DND-41 (cell line): ENCODE data around the gene VANGL2.

ENCODE experiments used
- ATAC-seq: fragments of 200-7000 bp; cut with Tn5 transposase; 3 replicates; pipeline ENCODE4 v1.9.1; 2021; ENCODE audit warnings: low read depth; ENCODE audit not compliant: insufficient read depth
- DNase-seq: peaks from one replicate; pipeline ENCODE4 v3.0.0-alpha.2; 2020
- H2AFZ ChIP-seq: 2 replicates; pipeline ENCODE4 v1.6.0; 2012; ENCODE audit warnings: low read depth, low read length
- H3K27ac ChIP-seq: 2 replicates; pipeline ENCODE4 v1.5.1; 2012; ENCODE audit warnings: low read length, inconsistent platforms
- H3K27me3 ChIP-seq: fragments of 200-600 bp; sonication (generic); 2 replicates; pipeline ENCODE4 v1.6.0; 2012; ENCODE audit warnings: low read length, mild to moderate bottlenecking, inconsistent platforms; ENCODE audit not compliant: insufficient read depth, poor library complexity
- H3K36me3 ChIP-seq: 2 replicates; pipeline ENCODE4 v1.5.1; 2012; ENCODE audit warnings: low read length, inconsistent platforms; ENCODE audit not compliant: insufficient read depth
- H3K4me1 ChIP-seq: 2 replicates; pipeline ENCODE4 v1.5.1; 2012; ENCODE audit warnings: mild to moderate bottlenecking, low read length; ENCODE audit not compliant: insufficient read depth
- H3K4me2 ChIP-seq: 2 replicates; pipeline ENCODE4 v1.6.0; 2012; ENCODE audit warnings: mild to moderate bottlenecking, moderate library complexity, low read length, inconsistent platforms; ENCODE audit not compliant: insufficient read depth
- H3K4me3 ChIP-seq, 2 experiments: fragments of 200-600 bp in 1 of 2; shearing (Covaris generic) in 1 of 2; 2 replicates each; pipeline ENCODE4 v1.5.1; 2012 to 2016; ENCODE audit warnings: inconsistent platforms in 2 of 2, low read length in 2 of 2, mild to moderate bottlenecking in 2 of 2, low read depth in 1 of 2, moderate library complexity in 1 of 2
- H3K79me2 ChIP-seq: 2 replicates; pipeline ENCODE4 v1.6.0; 2012; ENCODE audit warnings: low read length, inconsistent platforms; ENCODE audit not compliant: insufficient read depth
- H3K9ac ChIP-seq: 2 replicates; pipeline ENCODE4 v1.6.0; 2012; ENCODE audit warnings: low read depth, mild to moderate bottlenecking, inconsistent platforms, low read length, moderate library complexity
- H3K9me3 ChIP-seq: 2 replicates; pipeline ENCODE4 v1.5.1; 2012; ENCODE audit warnings: low read length, moderate library complexity, mild to moderate bottlenecking, inconsistent platforms; ENCODE audit not compliant: insufficient read depth, severe bottlenecking
- H4K20me1 ChIP-seq: 2 replicates; pipeline ENCODE4 v1.6.0; 2012; ENCODE audit warnings: low read length; ENCODE audit not compliant: insufficient read depth
- CTCF ChIP-seq: IDR thresholded peaks from 2 replicates; pipeline ENCODE4 v1.5.1; 2012; ENCODE audit warnings: borderline replicate concordance, low read length, moderate library complexity, mild to moderate bottlenecking; ENCODE audit not compliant: poor library complexity, severe bottlenecking; ENCODE audit errors: extremely low read depth
- EZH2 ChIP-seq: IDR thresholded peaks from 3 replicates; pipeline ENCODE4 v1.6.1; 2012; ENCODE audit warnings: borderline replicate concordance, low read depth, mild to moderate bottlenecking, moderate library complexity, low read length, inconsistent platforms; ENCODE audit not compliant: severe bottlenecking

The VANGL2 gene

GRCh38 chr1:160413716-160414115 is 13.4 kb downstream of the VANGL2 start:
- TF ChIP-seq EZH2, result no peak
- TF ChIP-seq CTCF, result no peak
- no peak for DNase-seq
- Histone ChIP-seq H3K27me3 (no peaks in the 10 kb centered on the region), H3K4me1 (no peaks in the 10 kb centered on the region), H3K27ac (no peak overlapping the region), H4K20me1 (no peaks in the 10 kb centered on the region), H3K9ac (no peak overlapping the region), H3K4me3 (no peak overlapping the region), H3K9me3 (no peaks in the 10 kb centered on the region), H3K79me2 (no peaks in the 10 kb centered on the region), H3K4me2 (no peak overlapping the region), H2AFZ (no peak overlapping the region), H3K36me3 (peaks cover 6% of the 10 kb centered on the region; the same call in 1 of the 2 replicates)
- ATAC-seq, result no peak

GRCh38 chr1:160414881-160415280 is 14.5 kb downstream of the VANGL2 start:
- H3K36me3 ChIP-seq, result peaks cover 13% of the 10 kb centered on the region
- no peak overlapping the region for H2AFZ ChIP-seq
- no peak overlapping the region for H3K27ac ChIP-seq
- ATAC-seq, result no peak; the same call in 2 of the 3 replicates
- DNase-seq, result no peak
- H3K4me1 ChIP-seq, result no peaks in the 10 kb centered on the region
- no peaks in the 10 kb centered on the region for H3K79me2 ChIP-seq
- no peak overlapping the region for H3K4me2 ChIP-seq
- no peak overlapping the region for H3K4me3 ChIP-seq
- no peaks in the 10 kb centered on the region for H4K20me1 ChIP-seq
- no peaks in the 10 kb centered on the region for H3K27me3 ChIP-seq
- no peak overlapping the region for H3K9ac ChIP-seq
- TF ChIP-seq EZH2 (no peak), CTCF (no peak)
- H3K9me3 ChIP-seq, result no peaks in the 10 kb centered on the region

GRCh38 chr1:160415696-160416290 is 15.4 kb downstream of the VANGL2 start:
- Histone ChIP-seq H3K9me3 (no peaks in the 10 kb centered on the region), H3K27me3 (no peaks in the 10 kb centered on the region), H2AFZ (no peak overlapping the region), H4K20me1 (no peaks in the 10 kb centered on the region), H3K4me2 (no peak overlapping the region), H3K27ac (no peak overlapping the region), H3K4me3 (no peak overlapping the region), H3K4me1 (no peaks in the 10 kb centered on the region), H3K36me3 (peaks cover 17% of the 10 kb centered on the region), H3K79me2 (no peaks in the 10 kb centered on the region), H3K9ac (no peak overlapping the region)
- no peak for ATAC-seq
- DNase-seq, result no peak
- TF ChIP-seq CTCF, result no peak
- TF ChIP-seq EZH2, result no peak
